Raji (cell line): Measurements from ENCODE around the gene THRB.

ENCODE experiments used
- POLR2A ChIP-seq: IDR thresholded peaks from 2 replicates; pipeline ENCODE4 v1.6.1; 2011; ENCODE audit warnings: low read depth, low read length, control low read depth; ENCODE audit not compliant: insufficient read depth

Gene THRB

DNA sequence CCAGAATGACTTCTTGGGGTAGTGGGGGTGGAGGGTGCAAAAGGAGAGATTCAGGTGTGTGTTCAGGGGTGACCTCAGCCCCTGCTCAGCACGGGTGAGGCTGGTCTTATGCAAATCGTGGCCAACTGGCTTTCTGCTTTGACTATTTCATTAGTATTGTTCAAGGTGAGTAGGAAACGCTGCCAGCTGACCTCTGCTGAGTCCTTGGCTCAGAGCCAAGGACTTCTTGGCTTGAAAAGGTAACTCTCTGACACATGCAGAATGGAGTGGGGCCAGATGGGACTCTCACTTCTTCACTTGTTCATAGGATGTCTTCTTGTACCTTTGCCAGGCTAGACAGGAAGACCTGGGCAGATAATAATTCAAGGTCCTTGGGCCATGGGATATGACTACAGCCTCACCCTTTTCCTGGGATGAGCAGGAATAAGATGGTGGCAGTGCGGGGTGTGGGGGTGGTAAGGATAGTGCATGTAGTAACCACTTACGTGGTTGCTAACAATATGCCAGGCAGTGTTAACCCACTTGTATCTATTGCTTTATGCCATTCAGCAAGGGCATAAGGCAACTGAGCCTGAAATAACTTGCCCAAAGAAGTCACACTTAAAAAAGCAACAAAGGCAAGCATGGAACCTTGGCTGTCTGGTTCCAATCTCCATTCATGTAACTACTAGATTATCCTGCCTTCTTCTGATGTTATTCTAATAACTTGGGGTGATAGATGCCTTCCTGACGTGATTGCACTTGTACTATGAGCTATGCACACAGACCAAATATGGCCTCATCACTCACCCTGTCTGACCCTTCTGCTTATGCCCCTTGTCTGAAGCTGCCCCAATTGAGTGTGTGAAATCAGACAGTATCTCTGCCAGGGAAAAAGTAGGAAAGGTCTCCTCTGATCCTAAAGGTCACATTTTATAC, 356.4 kb downstream of the THRB start:
- TF ChIP-seq POLR2A = no peak

DNA sequence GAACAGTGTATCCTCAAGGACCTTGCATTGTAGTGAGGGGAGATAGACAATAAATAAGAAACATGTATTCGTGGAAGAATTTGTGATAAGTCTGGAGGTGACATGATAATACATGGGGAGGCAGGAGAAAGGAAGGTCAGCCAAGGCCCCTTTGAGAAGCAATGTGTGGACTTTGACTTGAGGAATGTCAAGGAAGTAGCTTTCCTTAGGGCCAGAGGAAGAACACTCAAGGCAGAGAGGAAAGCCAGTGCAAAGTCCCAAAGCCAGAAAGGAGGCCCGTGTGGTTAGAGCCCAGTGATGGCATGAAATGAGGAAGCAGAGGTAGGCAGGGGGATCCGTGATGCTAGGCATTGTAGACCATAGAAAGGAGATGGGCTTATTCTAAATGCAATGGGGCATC, 357.3 kb downstream of the THRB start:
- TF ChIP-seq POLR2A = no peak

DNA sequence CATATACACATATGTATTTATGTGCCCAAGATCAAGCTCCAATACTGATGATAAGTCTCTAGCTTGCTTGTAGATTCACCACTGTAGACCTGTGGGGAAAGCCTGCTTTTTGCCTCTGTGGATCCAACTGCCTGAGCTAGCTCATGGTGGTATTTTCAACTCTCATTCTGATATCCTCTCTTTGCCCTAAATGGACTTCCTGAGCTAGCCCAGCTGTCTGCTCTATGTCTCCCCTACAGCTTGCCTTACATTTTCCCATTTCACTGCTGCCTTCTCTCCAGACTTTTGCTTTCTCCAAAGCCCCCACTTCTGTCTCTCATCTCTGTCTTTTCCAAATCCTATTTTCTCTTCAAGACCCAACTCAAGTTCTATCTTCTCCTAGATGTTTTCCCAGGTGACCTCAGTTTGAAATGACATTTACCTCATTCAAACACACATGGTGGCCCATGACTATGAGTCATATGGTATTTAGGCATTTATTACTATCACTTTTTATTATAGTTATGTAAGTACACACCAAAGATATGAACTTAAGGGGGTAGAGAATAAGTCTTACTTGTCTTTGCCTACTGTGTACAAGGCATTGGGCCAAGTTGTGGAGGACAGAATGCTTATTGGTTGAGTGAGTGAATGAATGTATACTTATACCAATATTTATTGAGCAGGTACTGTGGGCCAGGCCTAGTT, 357.9 kb downstream of the THRB start:
- TF ChIP-seq POLR2A = no peak

DNA sequence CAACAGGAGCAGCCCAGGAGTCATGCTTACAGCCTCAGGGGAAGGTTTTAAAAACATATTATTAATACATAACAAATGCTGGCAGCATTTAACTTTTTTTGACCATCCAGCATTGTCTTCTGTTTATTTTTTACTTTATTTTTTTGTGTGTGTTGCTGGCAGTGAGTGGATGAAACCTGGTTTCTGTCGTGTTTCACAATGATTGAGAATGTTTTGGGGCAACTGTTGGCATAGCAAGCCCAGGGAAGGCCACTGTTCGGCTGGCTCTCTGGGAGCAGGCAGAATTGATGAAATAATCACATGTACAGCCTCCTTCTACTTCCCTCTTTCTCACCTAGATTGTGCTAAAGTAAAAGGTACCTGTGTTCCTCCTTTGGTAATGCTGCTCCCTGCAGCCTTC, 359.4 kb downstream of the THRB start:
- no peak for TF ChIP-seq POLR2A

DNA sequence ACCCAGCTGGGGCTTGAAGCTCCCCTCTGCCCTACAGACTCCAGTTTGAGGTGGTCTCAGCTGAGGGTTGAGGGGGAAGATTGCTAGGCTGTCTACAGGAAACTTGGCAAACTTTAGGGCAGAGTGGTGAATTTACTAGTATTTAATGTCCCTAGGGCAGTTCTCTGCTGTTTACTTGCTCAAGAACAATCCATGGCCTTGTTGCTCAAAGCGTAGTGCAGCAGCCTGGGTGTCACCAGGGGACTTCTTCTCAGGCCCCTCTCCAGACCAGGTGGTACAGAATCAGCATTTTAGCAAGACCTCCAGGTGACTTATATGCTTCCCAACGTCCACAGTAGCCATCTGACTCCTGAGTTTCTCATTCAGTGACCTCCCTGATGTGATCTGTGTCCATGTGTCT, 360.7 kb downstream of the THRB start:
- no peak for TF ChIP-seq POLR2A

DNA sequence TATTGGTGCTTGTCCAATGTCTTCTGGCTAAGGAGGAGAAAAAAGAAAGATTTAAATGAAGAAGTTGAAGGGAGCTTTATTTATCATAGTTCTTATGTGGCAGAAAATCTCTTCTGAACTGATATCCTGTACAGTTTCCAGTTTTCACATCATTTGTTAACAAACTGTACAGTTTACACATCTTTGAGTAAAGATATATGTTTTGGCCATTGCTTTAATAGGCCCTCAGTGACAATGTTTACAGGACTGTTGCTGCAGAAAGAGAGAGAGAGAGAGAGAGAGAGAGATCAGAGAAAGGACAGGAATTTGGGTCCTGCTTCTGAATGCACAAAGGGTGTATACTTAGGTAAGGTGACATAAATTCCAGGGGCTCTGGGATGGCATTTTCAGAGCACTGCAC, 361.2 kb downstream of the THRB start:
- TF ChIP-seq POLR2A = no peak

DNA sequence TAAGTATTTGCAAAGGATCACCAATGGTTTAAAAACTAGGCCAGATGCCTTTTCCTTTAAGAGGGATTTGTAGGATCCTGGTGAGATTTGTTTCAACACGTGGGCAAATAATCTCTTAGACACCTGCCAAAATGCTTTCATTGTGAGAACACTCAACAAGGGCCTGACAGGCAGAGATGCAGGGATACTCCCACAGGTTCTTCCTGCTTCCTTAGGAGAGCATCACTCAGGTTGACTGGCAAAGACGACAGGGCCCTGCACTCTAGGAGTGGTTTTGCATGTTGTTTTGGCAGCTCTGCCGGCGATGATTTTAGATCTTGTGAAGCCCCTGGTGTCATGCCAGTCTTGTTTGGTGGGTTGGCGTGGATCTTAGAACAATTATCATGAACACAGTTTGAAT, 365.1 kb downstream of the THRB start:
- TF ChIP-seq POLR2A = no peak

DNA sequence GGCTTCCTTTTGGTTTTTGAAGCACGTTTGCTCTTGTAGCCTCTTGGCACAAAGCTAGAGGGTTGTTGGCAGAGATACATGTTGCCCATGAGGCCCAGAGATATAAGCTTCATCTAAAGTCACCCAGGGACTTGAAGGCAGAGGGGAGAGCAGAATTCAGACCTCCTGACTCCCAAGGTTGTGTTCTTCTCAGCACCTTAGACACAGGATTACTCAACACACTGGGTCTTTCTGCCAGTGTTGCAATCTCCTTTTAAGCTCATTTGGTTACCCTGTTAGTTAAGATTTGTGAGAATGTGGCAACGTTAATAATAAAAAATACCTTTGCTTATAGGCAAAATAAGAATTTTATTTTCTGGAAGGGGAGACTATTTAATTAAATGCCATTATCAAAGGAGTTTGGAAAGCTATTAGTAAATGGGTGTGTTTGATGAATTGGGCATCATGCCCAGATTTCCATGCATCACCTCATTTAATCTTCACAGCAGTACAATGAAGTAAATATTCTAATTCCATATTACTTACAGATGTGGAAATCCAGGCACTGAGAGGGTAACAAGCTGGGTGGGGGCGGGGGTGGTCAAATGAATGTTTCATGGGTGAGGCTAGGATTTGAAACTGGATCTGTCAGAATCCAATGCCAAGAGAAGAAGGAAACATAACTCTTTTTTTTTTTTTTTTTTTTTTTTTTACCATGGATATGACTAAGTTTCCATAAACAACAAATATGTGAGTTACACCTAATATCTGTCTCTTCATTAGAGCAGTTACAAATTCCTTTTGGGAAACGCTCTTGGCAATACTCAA, 366.2 kb downstream of the THRB start:
- TF ChIP-seq POLR2A = no peak

DNA sequence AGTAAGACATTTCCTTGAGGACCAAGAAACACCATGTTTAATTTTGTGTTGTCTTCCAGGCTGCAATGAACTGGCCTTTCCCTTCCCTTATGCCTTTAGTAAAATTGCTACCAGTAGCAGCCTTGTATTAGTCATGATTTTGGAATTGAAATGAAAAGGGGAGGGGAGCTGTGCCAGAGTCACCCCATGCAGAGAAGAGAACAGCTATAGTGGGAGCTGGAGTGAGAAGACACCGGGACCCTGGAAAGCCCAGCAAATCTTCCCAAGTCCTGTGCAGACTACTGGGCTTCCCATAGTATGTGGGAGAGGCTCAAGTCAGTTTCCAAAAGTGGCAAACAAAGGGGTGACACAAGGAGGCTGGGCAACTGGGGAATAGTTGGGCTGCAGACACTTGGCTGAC, 371.1 kb downstream of the THRB start:
- TF ChIP-seq POLR2A = no peak

DNA sequence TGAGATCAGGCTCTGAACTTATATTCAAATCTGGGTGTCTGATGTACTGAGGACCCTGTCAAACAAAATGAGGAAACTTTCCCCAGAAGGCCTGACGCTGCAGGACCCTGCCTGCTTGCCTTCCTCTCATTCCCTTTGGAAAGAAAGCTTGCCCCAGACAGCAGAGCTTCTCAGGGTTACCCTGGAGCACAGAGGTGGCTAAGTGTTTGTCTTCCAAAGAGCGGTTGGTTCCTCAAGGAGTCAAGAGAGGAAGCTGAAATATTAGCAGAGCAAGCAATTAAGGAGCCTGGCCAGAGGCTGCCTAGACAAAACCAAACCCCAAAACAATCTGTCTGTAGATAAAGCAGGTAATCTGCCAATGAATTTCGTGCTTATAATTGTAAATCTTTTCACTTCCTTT, 374.2 kb downstream of the THRB start:
- TF ChIP-seq POLR2A = no peak

DNA sequence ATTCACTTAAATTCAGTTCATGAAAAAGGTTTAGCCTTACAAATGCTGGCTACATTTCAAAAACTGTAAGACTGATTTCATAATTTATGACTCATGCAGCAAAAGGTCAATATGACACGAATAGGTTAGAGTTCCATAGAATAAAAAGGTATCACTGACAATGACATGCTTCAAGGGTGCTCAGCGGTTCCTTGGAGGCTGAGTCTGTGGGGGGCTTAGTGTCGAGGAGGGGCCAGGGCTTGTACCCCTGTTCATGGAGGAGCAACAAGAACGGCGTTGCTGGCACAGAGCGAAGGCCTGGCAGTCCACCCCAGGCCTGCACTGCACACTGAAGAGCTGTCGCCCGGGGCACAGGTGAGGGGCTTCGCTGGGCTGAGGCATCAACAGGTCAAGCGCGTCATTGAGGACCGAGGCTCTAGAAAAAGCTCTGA, 375.3 kb downstream of the THRB start:
- no peak for TF ChIP-seq POLR2A

DNA sequence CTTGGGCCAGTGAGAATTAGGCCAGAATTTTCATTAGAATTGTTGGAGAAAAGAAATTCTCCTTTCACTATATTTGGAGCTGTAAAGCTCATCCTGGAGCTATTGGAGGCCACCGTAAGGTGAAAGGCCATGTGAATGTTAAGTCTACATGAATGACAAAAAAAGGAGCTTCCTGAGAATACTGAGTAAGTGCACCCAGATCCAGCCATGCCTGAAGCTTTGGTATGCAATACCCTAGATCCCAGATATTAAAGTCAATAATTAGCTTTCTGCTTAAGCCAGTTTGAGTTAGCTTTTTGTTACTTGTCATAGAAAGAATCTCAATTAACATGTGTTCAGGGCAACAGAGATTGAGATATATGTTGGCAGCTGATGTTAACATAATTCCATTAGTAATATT, 377.1 kb downstream of the THRB start:
- TF ChIP-seq POLR2A = no peak

DNA sequence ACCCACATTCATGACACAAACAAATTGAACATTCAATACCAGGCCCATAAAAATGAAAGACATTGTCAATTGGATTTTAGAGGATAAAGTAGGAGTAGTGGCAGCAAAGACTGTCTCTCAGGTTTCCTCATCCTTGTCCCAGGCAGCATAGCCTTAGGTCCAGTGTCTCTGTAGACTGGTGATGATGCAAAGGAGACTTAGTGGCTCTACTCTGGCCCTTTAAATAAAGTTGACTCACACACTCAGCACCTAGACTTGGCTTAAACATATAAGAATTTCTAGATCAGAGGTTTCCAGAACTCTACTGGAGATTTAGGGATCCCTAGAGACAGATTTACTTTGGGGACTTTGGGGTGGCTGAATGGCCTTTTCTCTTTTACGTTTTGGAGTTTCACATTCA, 382.9 kb downstream of the THRB start:
- TF ChIP-seq POLR2A = no peak

DNA sequence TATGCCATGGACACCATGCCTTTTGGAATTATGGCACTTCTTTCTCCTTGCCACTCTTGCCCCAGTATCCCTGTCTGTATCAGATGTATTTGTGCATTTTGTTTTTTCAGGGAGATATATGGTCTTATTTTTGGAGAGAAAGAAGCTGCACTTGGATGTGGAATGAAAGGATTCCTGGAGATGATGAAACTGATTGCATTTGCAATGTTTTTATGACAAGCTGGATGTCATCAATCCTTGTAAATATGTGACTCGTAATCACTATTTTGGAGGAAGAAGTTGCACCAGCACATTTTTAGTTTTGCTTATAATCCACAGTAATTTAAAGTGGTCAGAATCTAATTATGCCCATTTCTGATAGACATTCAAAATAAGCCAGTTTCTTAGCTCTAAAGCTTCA, 384.6 kb downstream of the THRB start:
- TF ChIP-seq POLR2A = no peak

DNA sequence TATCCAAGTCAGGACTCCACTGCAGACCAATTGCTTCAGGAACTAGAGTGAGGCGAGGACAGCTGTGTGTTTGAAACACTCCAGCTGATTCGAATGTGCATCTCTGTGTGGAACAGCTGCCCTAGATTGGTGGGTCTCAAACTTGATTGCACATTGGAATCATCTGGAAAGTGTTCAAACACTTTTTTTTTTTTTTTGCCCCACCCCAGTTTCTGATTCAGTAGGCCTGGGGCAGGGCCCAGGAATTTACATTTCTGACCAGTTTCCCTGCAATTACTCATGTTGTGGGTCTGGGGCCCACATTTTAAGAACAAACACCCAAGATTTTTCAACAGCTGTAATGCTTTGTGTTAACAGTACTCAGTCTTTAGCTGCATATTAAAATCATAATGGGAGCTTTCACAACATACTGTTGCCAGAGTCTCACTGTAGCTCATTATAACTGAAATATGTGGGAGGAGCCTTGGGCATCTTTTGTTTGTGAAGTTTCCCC, 392.9 kb downstream of the THRB start:
- TF ChIP-seq POLR2A = no peak
